Measurements from ENCODE around the gene ACTL8.

Gene ACTL8

DNA sequence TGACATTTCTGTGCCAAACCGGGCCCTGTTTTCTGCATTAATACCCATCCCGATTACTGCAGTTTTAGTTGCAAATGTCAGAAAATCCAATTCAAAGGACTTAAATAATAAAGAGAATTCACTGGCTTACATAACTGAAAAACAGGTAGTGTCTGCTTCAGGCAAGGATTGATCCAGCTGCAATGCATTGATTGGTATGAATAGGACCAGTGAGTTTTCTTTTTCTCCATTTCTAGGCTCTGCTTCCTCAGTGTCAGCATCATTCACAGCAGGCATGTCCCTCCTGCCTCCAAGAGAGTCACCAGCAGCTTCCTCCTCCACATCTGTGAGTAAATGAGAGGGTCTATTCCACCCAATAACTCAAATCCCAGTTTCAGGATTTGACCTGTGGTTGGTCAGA, 33.7 kb upstream of the ACTL8 start:
- Histone ChIP-seq H4K20me1 (no peaks in the 10 kb centered on the region), H3K9me3 (no peaks in the 10 kb centered on the region), H3K4me1 (peaks cover 11% of the 10 kb centered on the region), H3K27ac (no peak overlapping the region), H3K9ac (no peak overlapping the region), H3K36me3 (peaks cover 18% of the 10 kb centered on the region; the same call in 1 of the 2 replicates), H3K27me3 (no peaks in the 10 kb centered on the region), H3K4me2 (no peak overlapping the region), H3K4me3 (no peak overlapping the region)
- TF ChIP-seq Cebpa-rat (IDR thresholded peaks at IDR 0.05) = no peak

DNA sequence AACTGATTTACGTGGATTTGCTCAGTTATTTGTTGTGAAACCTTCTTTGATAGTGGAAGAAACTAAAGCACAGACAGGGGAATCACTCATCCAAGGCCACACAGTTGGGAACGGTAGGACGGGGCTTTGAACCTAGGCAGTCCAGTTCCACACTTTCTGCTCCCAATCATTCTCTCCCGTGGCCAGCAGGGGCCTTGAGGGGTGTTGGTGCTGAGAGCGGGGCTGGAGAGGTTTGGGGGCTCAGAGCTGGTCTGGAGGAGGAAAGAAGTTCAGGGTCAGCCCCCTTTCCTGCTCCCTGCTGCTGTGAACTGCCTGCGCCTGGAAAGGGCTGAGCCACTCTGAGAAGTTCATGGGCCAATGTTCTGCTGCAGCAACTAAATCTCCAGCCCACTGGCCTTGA, 31.4 kb upstream of the ACTL8 start:
- Histone ChIP-seq H3K27me3 (no peaks in the 10 kb centered on the region), H3K36me3 (peaks cover 4% of the 10 kb centered on the region; the same call in 1 of the 2 replicates), H3K9ac (no peak overlapping the region), H4K20me1 (no peaks in the 10 kb centered on the region), H3K4me1 (peaks cover 10% of the 10 kb centered on the region), H3K27ac (no peak overlapping the region), H3K4me3 (no peak overlapping the region), H3K4me2 (no peak overlapping the region), H3K9me3 (peaks cover 17% of the 10 kb centered on the region)
- TF ChIP-seq Cebpa-rat (IDR thresholded peaks at IDR 0.05) = no peak

DNA sequence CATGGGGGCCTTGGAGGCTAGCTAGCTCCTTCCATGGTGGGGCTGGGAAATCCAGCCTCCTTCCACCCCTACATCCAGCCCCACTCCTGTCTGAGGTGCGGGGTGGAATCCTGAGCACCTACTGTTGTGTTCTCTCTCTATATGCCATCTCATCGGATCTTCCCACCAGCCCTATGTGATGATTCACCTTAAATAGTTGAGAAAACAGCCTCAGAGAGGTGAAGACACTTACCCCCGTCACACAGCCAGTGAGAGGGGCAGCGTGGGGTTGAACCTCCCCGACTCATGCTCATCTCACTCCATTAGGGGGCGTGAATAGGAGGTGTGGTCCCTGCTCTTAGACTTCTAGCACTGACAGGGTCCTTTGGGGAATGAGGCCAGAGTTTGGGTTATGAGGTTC, 31.0 kb upstream of the ACTL8 start:
- Histone ChIP-seq H3K9ac (no peak overlapping the region), H3K27me3 (no peaks in the 10 kb centered on the region), H3K4me3 (no peak overlapping the region), H4K20me1 (no peaks in the 10 kb centered on the region), H3K4me2 (no peak overlapping the region), H3K36me3 (0 out of 2 replicates have a peak, but pooled peaks cover 3% of the 10 kb centered on the region), H3K27ac (no peak overlapping the region), H3K9me3 (peaks cover 21% of the 10 kb centered on the region), H3K4me1 (peaks cover 10% of the 10 kb centered on the region)
- no peak for TF ChIP-seq Cebpa-rat (IDR thresholded peaks at IDR 0.05)

DNA sequence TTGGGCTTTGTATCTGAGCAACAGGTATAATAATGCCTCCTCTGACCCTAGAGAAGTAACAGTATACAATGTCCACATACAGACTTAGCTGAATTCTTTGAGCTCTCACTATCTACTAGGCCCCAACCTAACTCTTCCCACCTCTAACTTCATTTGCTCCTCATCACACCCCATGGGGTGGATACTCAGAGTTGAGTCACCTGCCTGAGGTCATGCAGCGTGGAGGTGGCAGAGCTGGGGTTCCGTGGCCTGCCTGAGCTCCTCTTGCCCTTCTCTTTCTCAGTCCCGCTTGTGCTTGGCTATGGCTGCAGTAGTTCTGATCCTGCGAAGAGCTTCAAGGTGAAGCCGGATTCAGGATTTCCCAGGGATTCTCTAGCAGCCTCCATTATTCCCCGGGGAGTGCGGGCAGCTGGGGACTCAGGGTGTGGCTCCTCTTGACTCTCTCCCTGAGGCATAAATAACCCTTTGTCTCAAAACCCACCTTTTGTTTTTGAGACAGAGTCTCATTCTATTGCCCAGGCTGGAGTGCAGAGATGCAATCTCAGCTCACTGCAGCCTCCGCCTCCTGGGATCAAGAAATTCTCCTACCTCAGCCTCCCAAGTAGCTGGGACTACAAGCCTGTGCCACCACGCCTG, 29.9 kb upstream of the ACTL8 start:
- no peaks in the 10 kb centered on the region for H4K20me1 ChIP-seq
- H3K4me2 ChIP-seq = no peak overlapping the region
- TF ChIP-seq Cebpa-rat (IDR thresholded peaks at IDR 0.05) = no peak
- peaks cover 5% of the 10 kb centered on the region; the same call in 1 of the 2 replicates for H3K36me3 ChIP-seq
- H3K9ac ChIP-seq = no peak overlapping the region
- peaks cover 22% of the 10 kb centered on the region for H3K9me3 ChIP-seq
- H3K4me1 ChIP-seq = peaks cover 10% of the 10 kb centered on the region
- no peak overlapping the region for H3K27ac ChIP-seq
- H3K4me3 ChIP-seq = no peak overlapping the region
- no peaks in the 10 kb centered on the region for H3K27me3 ChIP-seq

DNA sequence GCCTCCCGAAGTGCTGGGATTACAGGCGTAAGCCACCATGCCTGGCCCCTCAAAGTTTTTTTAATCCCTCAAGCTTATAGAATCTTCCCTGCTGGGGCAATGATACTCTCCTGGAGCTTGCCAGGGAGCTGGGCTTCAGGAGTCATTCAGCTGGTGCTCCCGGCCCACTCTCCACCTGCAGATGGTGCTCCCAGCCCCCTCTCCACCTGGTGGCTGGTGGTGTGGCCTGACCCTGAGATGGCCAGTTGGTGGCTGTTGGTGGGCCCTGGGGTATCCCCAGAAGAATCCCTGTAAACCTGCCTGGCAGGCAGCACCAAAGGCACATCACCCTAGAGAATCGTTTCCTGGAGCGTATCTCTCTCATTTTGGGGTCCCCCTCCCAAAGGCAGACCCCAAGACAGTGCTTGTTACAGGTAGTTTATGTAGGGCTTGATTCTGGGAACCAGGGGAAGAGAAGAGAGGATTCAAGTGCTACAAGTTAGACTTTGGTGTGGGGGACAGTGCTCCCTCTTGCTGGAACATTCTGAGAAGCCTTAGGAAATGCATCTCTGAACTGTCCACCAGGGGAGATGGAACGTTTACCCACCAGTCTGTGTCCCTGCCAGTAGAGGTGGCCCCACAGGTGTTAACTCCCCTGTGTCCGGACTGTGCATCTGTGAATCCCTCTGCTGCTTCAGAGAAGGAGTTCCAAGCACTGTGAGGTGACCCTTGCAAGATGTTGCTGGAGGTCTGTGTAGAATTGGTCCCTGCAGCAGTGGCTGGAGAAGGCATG, 29.1 kb upstream of the ACTL8 start:
- no peak overlapping the region; the same call in 1 of the 2 replicates for H3K27ac ChIP-seq
- peaks cover 5% of the 10 kb centered on the region; the same call in 1 of the 2 replicates for H3K36me3 ChIP-seq
- TF ChIP-seq Cebpa-rat (IDR thresholded peaks at IDR 0.05) = no peak
- no peaks in the 10 kb centered on the region for H4K20me1 ChIP-seq
- no peak overlapping the region for H3K4me2 ChIP-seq
- H3K4me3 ChIP-seq = no peak overlapping the region
- no peak overlapping the region for H3K9ac ChIP-seq
- no peaks in the 10 kb centered on the region for H3K27me3 ChIP-seq
- peaks cover 13% of the 10 kb centered on the region for H3K4me1 ChIP-seq
- H3K9me3 ChIP-seq = peaks cover 22% of the 10 kb centered on the region

DNA sequence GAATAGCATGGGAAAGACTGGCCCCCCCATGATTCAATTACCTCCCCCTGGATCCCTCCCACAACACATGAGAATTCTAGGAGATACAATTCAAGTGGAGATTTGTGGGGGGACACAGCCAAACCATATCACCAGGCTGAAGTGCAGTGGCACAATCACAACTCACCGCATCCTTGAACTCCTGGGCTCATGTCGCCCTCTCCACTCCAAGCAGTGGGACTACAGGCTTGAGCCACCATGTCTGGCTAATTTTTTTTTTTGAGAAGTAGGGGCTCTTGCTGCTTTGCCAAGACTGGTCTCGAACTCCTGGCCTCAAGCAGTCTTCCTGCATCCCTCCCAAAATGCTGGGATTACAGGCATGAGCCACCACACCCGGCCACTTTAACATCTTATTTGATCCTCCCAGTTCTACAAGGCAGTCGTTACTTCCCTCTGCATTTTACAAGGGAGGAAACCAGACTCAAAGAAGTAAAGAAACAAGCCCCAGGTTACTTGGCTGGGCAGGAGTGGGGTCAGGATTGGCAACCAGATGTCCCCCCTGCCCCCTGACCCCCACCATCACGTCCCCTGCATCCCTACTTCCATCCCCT, 26.9 kb upstream of the ACTL8 start:
- Histone ChIP-seq H3K9me3 (peaks cover 22% of the 10 kb centered on the region), H3K4me3 (no peak overlapping the region), H4K20me1 (no peaks in the 10 kb centered on the region), H3K27ac (no peak overlapping the region), H3K4me1 (peaks cover 30% of the 10 kb centered on the region), H3K9ac (no peak overlapping the region), H3K27me3 (no peaks in the 10 kb centered on the region), H3K36me3 (peaks cover 5% of the 10 kb centered on the region; the same call in 1 of the 2 replicates), H3K4me2 (no peak overlapping the region)
- TF ChIP-seq Cebpa-rat (IDR thresholded peaks at IDR 0.05) = no peak

DNA sequence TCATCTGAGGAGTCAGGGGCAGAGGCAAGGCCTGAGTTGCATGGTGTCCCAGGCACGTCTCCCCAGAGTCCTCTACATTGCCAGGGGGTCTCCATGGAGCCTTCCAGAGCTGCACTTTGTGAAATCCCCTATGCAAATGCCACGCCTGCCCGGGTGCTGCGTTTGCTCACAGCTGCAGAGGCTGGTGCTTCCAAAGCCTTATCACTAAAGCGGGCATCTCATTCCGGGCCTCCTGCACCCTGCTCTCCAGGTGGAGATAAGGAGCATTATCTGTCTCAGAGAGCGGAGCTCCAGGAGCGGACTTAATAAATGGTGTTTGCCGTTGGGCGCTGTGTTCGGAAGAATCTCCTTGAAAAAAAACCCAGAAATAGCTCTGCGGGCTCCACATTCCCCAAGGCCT, 25.9 kb upstream of the ACTL8 start:
- Histone ChIP-seq H3K4me1 (peaks cover 30% of the 10 kb centered on the region), H3K9ac (no peak overlapping the region), H4K20me1 (no peaks in the 10 kb centered on the region), H3K36me3 (peaks cover 5% of the 10 kb centered on the region; the same call in 1 of the 2 replicates), H3K4me3 (no peak overlapping the region), H3K9me3 (peaks cover 22% of the 10 kb centered on the region), H3K4me2 (no peak overlapping the region), H3K27ac (no peak overlapping the region), H3K27me3 (no peaks in the 10 kb centered on the region)
- TF ChIP-seq Cebpa-rat (IDR thresholded peaks at IDR 0.05) = no peak

DNA sequence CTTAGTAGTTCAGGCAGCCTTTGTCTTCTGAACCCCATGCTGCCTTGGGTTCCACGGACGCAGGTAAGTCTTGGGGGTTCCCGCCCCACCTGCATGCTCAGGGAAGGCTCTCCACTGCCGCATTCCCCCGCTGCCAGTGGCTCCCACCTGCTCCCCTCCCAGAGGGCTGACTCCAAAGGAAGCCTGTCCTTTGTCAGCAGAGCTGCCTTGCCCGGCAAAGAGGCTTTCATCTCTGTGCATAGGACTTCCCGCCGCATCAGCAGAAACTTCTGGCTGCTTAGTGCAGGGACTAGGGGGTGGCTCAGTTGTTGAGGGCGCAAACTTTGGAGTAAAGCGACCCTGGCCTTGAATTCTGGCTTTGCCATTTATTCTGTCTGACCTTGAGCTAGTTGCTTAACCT, 25.2 kb upstream of the ACTL8 start:
- no peak for TF ChIP-seq Cebpa-rat (IDR thresholded peaks at IDR 0.05)
- Histone ChIP-seq H3K4me2 (no peak overlapping the region), H3K9me3 (peaks cover 22% of the 10 kb centered on the region), H4K20me1 (no peaks in the 10 kb centered on the region), H3K36me3 (peaks cover 5% of the 10 kb centered on the region; the same call in 1 of the 2 replicates), H3K4me3 (no peak overlapping the region), H3K4me1 (peaks cover 30% of the 10 kb centered on the region), H3K27me3 (no peaks in the 10 kb centered on the region), H3K9ac (no peak overlapping the region), H3K27ac (no peak overlapping the region)

DNA sequence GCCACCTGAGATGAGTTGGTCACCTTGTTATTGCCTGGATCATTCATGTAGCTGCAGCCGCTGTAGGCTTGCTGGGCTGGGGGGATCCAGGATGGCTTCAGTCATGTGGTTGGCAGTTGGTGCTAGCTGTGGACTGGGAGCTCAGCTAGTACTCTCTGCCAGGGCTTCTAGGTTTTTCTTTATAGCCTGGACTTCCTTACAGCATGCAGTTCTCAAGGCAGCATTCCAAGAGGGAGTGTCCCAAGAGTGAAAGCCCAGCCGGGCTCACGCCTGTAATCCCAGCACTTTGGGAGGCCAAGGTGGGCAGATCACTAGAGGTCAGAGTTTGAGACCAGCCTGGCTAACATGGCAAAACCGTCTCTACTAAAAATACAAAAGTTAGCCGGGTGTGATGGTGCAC, 23.7 kb upstream of the ACTL8 start:
- peaks cover 22% of the 10 kb centered on the region for H3K9me3 ChIP-seq
- H3K27me3 ChIP-seq = no peaks in the 10 kb centered on the region
- no peak overlapping the region for H3K4me3 ChIP-seq
- H3K4me2 ChIP-seq = peak overlapping the region; percentile 40
- H3K36me3 ChIP-seq = peaks cover 5% of the 10 kb centered on the region; the same call in 1 of the 2 replicates
- H3K9ac ChIP-seq = no peak overlapping the region
- H4K20me1 ChIP-seq = no peaks in the 10 kb centered on the region
- TF ChIP-seq Cebpa-rat (IDR thresholded peaks at IDR 0.05) = no peak
- H3K27ac ChIP-seq = no peak overlapping the region
- peaks cover 20% of the 10 kb centered on the region for H3K4me1 ChIP-seq

DNA sequence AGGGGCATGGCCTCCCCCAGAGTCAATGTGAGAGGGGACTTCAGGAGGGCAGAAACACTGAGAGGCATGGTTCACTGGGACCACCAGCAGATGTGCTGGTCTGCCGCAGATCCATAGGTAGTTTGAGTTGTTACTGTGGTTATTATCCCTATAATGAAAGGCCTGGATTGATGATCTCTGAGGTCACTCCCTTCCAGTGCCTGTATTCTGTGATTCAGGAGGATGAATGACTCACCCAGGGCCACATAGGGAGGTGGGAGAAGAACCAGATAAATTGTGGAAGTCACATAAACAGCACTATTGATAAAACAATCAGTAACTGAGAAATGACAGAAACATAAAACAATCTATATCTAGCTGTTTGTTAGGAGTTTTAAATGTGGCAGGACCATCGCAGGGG, 22.7 kb upstream of the ACTL8 start:
- Histone ChIP-seq H3K4me1 (peaks cover 20% of the 10 kb centered on the region), H3K36me3 (peaks cover 5% of the 10 kb centered on the region; the same call in 1 of the 2 replicates), H3K27ac (no peak overlapping the region), H3K4me3 (no peak overlapping the region), H3K27me3 (no peaks in the 10 kb centered on the region), H3K4me2 (peak overlapping the region; percentile 40), H4K20me1 (no peaks in the 10 kb centered on the region), H3K9ac (no peak overlapping the region), H3K9me3 (peaks cover 16% of the 10 kb centered on the region)
- no peak for TF ChIP-seq Cebpa-rat (IDR thresholded peaks at IDR 0.05)

Measured in BLaER1 (cell line).